Pancreas (tissue), 10 donors: ENCODE results near the gene RNF130. TPM values are rescaled to one million over a fixed set of nuclear protein-coding genes. Genes with fewer than 3 reads are reported as not detected.

Experiments used
- ATAC-seq, 4 donors: fragments of 200-7000 bp; cut with Tn5 transposase; one replicate each; pipeline versions ENCODE4 v1.8.0 to v1.9.1; 2020; ENCODE audit warnings: mild to moderate bottlenecking in 4 of 4, moderate library complexity in 4 of 4
- DNase-seq, 6 donors: peaks; one replicate each; pipeline ENCODE4 v3.0.0-alpha.2; 2020
- FAIRE-seq: peaks from 2 replicates; lab custom pipeline; 2012; peaks lifted over from hg19 to GRCh38; lab: Jason Lieb, UNC
- H3K27ac ChIP-seq, 4 donors: fragments of 200-600 bp; sonication (generic); 1 replicate in 3 of 4; 2 replicates in 1 of 4; pipeline versions ENCODE4 v1.5.0 to v1.8.0; 2020
- H3K27me3 ChIP-seq, 4 donors: fragments of 200-600 bp; one replicate each; pipeline ENCODE4 v1.8.0; 2021
- H3K36me3 ChIP-seq, 3 donors: fragments of 200-600 bp; sonication (generic) in 1 of 3; one replicate each; pipeline versions ENCODE4 v1.5.0 to v1.8.0; 2020 to 2021
- H3K4me1 ChIP-seq, 3 donors: fragments of 200-600 bp; one replicate each; pipeline ENCODE4 v1.8.0; 2021
- H3K4me3 ChIP-seq, 4 donors: fragments of 200-600 bp; sonication (generic) in 2 of 4; one replicate each; pipeline versions ENCODE4 v1.5.0 to v1.8.0; 2020 to 2021
- H3K9me3 ChIP-seq, 4 donors: fragments of 200-600 bp; one replicate each; pipeline ENCODE4 v1.8.0; 2021
- whole genome bisulfite sequencing, 2 donors: extraction: QIAGEN DNeasy Blood & Tissue Kit; methylation state at CpG; one replicate each; pipeline ENCODE4 v1.1.7; 2013; 5-methylcytosine and 5-hydroxymethylcytosine counted together
- intact Hi-C, 3 donors: fragments of 100-400 bp; cut with DNase I; formaldehyde crosslinking; loops; one replicate each; pipeline versions ENCODE4 v1.11.1 to v1.14.2; 2022
- polyA plus RNA-seq, 2 donors: library from polyadenylated mRNA; stranded (reverse); fragments of 200-250 nt; gene quantifications; one replicate each; pipeline ENCODE4 v1.2.3, GENCODE V29; 2013
- total RNA-seq, 6 donors: library from RNA; stranded (reverse); fragmentation: NEBNext Ultra II Directional in 4 of 6; extraction: Animal tissue kit (Norgen Biotek cat#: 25700) in 4 of 6; gene quantifications; one replicate each; pipeline versions ENCODE4 v1.2.1 to v1.2.4, GENCODE V29; 2021 to 2023
- TF ChIP-seq, protein P1 (sequence below), 4 donors: fragments of 200-600 bp; sonication (generic) in 3 of 4; IDR thresholded peaks; one replicate each; pipeline versions ENCODE4 v1.5.0 to v1.8.0; 2021; ENCODE audit warnings: antibody characterized with exemption in 4 of 4
- donor health status: healthy with polysubstance abuse.
- donor health status: DM: no; HTN: no; CAD: no; lungs with moderate emphysema.
- donor health status: DM: no; HTN: no; CAD: no.
- donor health status: control.
- donor health status: control.
- donor health status: Bipolar disorder and iron deficiency.
- donor health status: DM: yes; HTN: yes; CAD: no.
- donor health status: DM: no; HTN: no; CAD: no.
- donor health status: DM: no; HTN: no; CAD: no.
- donor health status: DM: yes; HTN: yes; CAD: no.

Gene RNF130
- total and polyA plus RNA-seq, 8 donors = 21.4 to 57.8 (median 37.8) TPM

DNA sequence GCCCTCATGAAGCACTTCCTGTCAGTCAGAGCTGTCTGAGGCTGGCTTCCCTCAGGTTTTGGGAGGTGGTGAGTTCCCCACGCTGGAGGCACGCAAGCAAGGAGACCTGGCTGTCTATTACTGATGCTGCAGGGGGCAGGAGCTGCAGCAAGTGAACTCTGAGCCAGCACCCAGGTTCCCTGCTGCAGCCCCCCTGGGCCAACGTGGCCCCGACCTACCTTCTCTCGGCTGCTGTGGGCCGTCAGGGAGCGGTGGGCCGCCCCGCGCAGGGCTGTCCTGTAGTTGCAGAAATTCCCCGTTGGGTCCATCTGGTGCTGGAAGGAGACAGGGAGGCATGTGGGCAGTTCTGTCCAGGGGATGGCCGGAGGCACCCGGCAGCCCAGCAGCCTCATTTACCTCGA lies 46.8 kb upstream of the RNF130 start:
- no peak overlapping the region for H3K4me3 ChIP-seq
- H3K27ac ChIP-seq = no peak overlapping the region
- no peaks in the 10 kb centered on the region for H3K36me3 ChIP-seq
- H3K9me3 ChIP-seq = no peaks in the 10 kb centered on the region
- intact Hi-C loops = no loop called here
- DNase-seq = peak in 2 of 6 donors; percentile 45 to 59
- 84 to 90% methylated on average over 14 of the region's 14 CpGs for WGBS, 2 donors
- H3K27me3 ChIP-seq = no peaks in the 10 kb centered on the region
- ATAC-seq = no peak
- FAIRE-seq = no peak
- no peaks in the 10 kb centered on the region for H3K4me1 ChIP-seq
- TF ChIP-seq, protein P1, sequence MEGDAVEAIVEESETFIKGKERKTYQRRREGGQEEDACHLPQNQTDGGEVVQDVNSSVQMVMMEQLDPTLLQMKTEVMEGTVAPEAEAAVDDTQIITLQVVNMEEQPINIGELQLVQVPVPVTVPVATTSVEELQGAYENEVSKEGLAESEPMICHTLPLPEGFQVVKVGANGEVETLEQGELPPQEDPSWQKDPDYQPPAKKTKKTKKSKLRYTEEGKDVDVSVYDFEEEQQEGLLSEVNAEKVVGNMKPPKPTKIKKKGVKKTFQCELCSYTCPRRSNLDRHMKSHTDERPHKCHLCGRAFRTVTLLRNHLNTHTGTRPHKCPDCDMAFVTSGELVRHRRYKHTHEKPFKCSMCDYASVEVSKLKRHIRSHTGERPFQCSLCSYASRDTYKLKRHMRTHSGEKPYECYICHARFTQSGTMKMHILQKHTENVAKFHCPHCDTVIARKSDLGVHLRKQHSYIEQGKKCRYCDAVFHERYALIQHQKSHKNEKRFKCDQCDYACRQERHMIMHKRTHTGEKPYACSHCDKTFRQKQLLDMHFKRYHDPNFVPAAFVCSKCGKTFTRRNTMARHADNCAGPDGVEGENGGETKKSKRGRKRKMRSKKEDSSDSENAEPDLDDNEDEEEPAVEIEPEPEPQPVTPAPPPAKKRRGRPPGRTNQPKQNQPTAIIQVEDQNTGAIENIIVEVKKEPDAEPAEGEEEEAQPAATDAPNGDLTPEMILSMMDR (IDR thresholded peaks at IDR 0.05) = no peak

DNA sequence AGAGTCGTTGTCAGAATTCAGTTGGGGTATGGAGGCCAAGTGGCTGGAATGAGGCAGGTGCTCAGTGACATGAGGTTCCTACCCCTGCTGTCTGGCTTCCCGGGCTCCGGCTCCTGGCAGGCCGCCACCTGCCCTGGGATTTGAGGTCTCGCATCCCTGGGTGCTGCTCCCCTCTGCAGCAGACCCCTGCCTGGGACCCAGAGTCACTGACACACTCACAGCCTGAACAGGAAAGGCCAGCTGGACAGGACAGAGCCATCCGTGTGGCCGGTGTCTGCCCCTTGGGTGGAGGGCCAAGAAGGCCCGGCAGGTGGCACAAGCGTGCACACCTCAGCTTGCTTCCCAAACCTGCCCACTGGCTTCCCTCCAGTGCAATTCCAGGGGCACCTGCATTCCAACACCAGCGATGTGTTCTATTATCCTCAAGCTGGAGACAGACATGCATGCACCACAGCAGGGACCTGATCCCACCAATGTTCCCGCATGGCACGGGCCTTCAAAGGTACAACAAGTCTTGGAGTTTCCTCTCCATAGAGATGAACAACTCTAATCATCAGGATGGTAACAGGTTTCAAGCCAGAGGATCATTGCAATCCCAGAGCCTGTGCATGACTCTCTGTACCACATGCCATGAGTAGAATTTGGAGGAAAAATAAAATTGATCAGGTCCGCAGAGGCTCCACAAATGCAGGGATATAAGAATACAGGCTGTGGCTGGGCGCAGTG lies 45.6 kb upstream of the RNF130 start:
- TF ChIP-seq, protein P1 (IDR thresholded peaks at IDR 0.05) = peak in 2 of 4 donors; percentile 36 to 39
- no peaks in the 10 kb centered on the region for H3K9me3 ChIP-seq
- WGBS, 2 donors = 42 to 57% methylated on average over 14 of the region's 14 CpGs
- H3K4me3 ChIP-seq = no peak overlapping the region
- FAIRE-seq (no peak), DNase-seq (peak; percentile 11 to 75 (median 47)), ATAC-seq (peak; percentile 70 to 90 (median 79))
- H3K4me1 ChIP-seq = no peaks in the 10 kb centered on the region
- intact Hi-C loops = no loop called here
- no peaks in the 10 kb centered on the region for H3K27me3 ChIP-seq
- H3K36me3 ChIP-seq = no peaks in the 10 kb centered on the region
- H3K27ac ChIP-seq = no peak overlapping the region

DNA sequence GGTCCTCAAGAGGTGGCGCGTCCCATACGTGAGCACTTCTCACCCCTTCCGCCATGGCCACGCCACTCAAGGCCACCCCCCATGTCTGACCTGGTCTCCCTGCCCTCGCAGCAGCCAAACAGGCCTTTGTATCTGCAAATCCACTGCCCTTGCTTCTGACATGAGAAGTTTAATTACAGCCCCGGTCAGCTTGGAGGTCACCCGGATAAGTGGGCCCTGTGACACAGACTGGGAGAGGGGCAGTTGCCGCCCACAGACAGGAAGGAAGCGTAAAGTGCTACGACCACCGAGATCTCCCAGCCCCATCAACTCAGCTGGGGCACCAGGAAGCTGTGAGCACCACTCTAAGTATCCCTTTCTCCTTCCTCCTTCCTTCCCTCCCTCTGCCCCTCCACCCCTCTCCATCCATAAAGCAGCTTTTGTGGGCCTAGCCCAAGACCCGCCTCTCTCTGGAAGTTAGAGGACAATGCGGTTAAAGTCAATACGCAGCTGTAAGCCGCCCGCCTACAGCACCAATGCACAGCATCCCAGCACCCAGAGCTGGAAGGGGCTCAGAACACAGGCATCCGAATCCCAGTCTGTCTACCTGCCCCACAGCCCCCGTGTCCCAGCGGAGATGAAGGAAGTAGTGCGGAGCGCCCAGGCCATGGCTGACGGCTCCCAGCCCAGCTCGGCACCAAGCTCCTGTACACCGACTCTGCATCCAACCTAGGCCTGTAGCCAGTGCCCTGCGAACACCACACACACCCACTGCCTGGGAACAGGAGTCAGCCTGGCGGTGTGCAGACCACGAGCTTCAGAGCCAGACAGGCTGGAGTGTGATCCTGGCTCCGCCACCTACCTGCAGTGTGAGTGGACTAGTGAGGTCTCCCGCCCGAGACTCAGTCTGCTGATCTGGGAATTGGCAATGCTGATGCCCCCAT lies 44.8 kb upstream of the RNF130 start:
- intact Hi-C loops = no loop called here

DNA sequence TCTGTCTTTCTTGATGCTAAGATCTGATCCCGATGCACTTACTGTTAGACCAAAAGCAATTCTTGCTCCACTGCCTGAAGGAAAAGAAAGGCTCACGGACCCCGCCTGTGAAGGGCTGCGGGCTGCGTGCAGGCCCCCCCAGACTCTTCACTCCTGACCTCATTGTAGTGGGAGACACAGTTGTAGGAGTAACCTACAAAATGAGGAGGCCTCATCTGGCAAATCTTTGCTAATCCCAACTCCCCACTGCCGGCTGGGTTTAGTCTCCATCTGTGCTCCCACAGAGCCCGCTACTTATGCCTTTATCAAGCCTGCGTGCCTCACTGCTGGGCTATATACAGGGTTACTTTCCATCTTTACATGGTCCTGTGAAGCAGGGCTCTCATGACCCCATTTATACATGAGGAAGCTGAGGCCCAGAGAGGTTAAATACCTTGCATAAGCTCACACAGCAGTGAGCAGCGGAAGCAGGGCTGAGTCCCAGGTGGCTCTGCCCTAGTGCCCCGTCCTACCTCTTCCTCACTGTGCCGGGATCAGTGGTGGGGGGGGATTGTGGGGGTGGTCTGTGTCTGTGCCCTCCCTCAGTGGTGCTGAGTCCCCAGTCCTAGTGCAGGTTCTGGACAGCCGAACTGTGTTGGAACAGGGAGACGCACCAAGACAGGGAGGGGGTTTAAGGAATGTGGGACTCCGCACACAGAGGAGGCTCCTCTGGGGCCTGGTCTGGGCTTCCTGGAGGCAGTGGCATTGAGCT lies 43.9 kb upstream of the RNF130 start:
- H3K36me3 ChIP-seq = no peaks in the 10 kb centered on the region
- H3K4me1 ChIP-seq = no peaks in the 10 kb centered on the region
- H3K9me3 ChIP-seq = no peaks in the 10 kb centered on the region
- FAIRE-seq = no peak
- ATAC-seq = no peak
- intact Hi-C loops = no loop called here
- no peak overlapping the region for H3K27ac ChIP-seq
- H3K4me3 ChIP-seq = no peak overlapping the region
- DNase-seq = no peak
- 84 to 90% methylated on average over 14 of the region's 14 CpGs for WGBS, 2 donors
- H3K27me3 ChIP-seq = no peaks in the 10 kb centered on the region
- TF ChIP-seq, protein P1 (IDR thresholded peaks at IDR 0.05) = no peak

More for the DNA sequence above, 44.8 kb upstream of the RNF130 start:
- Histone ChIP-seq H3K9me3 (no peaks in the 10 kb centered on the region), H3K4me3 (no peak overlapping the region), H3K36me3 (no peaks in the 10 kb centered on the region), H3K27ac (no peak overlapping the region), H3K27me3 (no peaks in the 10 kb centered on the region), H3K4me1 (no peaks in the 10 kb centered on the region)
- peak in 2 of 6 donors; percentile 10 to 47 for DNase-seq
- FAIRE-seq = no peak
- ATAC-seq = peak in 1 of 4 donors; percentile 11
- TF ChIP-seq, protein P1 (IDR thresholded peaks at IDR 0.05) = no peak
- WGBS, 2 donors = 83 to 87% methylated on average over 30 to 31 of the region's 31 CpGs
